Measurements from ENCODE around the gene KCTD17.

KCTD17 gene

GRCh38 chr22:37083914-37084313 lies 32.4 kb downstream of the KCTD17 start:
- no peak for DNase-seq

- DNase-seq = no peak
Observed at GRCh38 chr22:37084385-37084784, 32.8 kb downstream of the KCTD17 start.

GRCh38 chr22:37086184-37086583 lies 34.6 kb downstream of the KCTD17 start:
- DNase-seq = no peak

GRCh38 chr22:37088108-37088605 lies 36.6 kb downstream of the KCTD17 start:
- DNase-seq = no peak

DNA sequence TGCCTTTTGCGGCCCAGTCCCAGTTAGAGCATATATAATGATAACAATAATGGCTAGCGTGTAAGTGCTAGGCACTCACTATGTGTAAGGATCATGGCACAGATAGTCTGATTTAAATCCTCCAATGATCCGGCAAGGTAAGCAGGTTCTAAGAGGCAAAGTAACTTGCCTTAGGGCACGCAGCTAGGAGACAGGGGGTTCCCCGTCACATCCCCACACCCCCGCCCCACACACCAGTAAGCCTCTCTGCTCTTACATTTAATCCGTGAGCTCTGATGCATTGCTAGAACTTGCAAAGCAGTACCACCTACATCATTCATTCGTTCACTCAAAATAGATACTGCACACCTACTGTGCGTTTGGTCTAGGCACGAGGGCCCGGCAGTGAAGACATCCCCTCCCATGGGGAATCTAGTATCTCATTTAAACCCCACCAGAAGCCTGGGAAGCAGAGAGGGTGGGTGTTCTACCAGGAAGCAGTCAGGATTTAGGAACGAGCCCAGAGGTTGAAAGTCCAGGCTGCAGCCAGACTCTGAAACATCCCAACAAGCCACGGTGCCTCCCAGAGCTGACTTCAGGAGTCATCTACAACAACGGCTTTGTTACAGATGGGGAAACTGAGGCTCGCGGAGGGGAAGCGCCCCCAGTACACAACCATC lies 37.3 kb downstream of the KCTD17 start:
- DNase-seq = no peak

- no peak for DNase-seq
Observed at GRCh38 chr22:37089434-37089833, 37.9 kb downstream of the KCTD17 start.

DNA sequence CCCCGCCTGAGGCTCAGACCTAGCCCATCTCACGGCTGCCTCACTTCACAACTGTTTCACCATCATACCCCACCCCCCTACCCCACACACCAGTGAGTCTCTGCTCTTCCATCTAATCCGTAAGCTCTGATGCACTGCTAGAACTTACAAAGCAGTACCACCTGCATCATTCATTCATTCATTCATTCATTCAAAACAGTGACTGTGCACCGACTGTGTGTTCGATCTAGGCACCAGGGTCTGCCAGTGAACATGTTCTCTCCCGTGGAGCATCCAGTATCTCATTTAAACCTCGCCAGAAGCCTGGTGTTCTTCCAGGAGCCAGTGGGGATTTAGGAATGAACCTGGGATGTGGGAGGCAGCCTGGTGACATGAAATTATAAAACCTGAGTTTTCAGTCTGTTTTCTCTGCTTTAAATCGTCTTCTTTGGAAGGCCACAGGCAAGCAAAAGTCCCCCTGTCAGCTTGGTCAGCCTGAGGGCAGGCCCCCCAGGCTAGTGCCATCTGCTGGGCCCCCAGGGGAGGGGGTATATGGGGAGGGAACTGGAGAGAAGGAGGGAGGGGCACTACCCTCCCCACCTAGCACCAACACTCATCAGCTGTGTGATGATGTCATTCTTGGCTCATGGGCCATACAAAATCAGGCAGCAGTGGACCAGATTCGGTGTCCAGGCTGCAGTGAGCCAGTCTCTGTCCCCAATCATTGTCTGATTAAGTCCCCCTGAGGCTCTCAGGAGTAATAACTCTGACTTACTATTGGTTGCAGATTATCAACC lies 39.6 kb downstream of the KCTD17 start:
- no peak for DNase-seq

DNA sequence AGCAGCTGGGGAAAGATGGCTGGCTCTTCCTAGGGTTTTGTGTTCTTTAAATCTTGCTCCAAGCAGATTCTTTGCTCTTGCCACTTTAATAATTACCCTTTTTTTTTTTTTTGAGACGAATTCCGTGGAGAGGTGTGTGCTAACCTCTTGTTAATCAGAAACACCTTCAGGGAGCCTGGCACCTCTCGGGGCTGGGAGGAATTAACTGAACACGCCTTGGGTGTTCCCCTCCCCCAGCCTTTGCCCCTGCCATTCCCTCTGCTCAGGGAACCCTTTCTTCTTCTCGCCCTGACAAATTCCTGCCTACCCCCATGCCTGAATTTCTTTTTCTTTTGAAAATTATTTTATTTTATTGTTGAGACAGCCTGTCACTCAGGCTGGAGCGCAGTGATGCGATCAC lies 40.5 kb downstream of the KCTD17 start:
- DNase-seq = no peak

DNA sequence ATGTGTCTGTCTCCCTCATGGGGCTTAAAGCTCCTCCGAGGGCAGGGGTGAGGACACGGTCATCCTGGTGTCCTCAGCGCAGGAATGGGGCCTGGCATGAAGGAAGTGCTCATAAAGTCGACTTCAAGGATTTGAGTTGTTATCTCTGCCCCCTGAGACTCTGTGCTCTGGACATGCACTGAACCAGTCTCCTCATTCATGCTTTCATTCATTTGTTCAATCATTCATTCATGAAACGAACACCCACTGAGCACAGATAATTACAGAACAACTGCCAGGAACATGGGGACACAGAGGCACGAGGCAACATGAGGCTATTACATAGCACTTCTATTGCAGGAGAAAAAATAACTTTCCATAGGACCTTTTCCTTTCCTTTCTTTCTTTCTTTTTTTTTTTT lies 41.5 kb downstream of the KCTD17 start:
- no peak for DNase-seq

- DNase-seq = no peak
Observed at GRCh38 chr22:37094239-37094638, 42.7 kb downstream of the KCTD17 start.

DNA sequence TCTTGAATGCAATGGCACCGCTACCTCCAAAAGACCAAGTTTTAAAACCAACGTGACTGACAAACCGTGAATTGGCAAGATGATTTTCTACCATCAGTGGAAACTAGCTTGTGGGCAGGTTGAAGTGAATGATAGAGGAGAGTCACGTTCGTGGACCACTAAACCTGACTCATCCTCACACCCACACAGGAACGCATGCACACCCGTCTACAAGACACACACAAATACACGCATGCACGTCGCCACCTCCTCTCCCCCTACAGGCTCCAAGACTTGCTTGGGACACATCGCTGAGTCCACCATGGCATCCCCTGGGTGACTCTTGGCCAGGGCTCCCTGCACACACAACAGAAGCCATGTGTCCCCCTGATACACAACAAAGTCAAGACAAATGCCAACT lies 43.6 kb downstream of the KCTD17 start:
- DNase-seq = no peak

- DNase-seq = no peak
Observed at GRCh38 chr22:37097346-37097745, 45.8 kb downstream of the KCTD17 start.

- DNase-seq = no peak
Observed at GRCh38 chr22:37098976-37099591, 47.5 kb downstream of the KCTD17 start.

DNA sequence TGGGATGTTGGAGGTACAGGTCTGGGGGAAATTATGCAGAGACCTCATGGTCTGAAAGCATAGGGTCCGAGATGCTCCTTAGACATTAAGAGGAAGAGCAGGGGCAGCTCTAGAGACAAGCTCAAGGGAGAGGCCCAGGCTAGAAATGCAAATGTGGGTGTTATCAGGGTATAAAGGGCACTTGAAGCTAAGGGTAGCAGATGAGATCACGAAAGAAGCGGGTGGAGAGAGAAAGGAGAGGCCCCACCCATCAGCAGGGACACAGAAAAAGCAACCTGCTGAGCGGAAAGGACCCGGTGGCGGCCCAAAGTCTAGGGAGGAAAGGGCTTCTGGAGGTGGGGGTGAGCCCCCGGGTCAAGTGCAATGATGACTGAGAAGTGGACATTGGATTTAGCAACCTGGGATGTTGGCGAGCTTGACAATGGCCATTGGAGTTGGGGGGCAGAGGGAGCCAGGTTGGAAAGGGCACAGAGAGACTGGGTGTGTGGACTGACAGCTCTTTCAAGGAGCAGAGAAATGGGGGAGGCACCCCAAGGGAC lies 49.1 kb downstream of the KCTD17 start:
- DNase-seq = no peak

DNA sequence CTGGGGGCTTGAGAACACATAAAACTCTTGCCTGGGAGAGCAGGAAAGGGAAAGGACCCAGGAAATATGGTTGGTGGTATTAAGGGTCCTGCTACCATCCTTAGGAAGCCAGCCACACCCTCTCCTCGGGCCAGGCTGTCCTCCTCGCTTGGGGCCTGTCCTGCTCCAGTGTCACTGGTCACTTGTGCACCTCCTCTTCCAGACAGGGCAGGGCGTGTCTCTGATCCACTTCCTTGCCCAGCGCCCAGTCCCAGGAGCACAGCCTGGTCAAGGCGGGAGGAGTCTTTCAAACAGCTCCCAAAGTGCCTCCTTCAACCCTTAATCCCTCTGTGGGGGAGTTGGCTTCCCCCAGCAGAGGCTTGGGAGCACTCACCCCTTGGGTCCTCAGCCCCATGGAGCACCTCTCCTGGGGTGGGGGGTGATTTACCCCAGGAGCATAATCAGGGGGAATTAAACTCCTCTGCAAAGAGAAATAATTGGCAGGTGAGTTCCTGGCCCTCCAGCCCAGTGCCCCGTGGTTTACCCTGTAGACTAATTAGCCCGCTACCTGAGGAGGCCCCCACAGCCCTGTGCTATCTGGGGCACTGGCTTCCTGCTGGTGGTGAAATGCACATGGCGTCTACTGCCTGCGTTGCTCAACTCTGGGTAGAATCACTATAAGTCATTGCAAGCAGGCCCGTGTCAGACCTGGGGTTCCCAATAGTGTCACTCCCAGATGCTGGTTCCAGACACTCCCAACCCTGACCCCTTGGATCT lies 49.9 kb downstream of the KCTD17 start:
- DNase-seq = no peak

DNA sequence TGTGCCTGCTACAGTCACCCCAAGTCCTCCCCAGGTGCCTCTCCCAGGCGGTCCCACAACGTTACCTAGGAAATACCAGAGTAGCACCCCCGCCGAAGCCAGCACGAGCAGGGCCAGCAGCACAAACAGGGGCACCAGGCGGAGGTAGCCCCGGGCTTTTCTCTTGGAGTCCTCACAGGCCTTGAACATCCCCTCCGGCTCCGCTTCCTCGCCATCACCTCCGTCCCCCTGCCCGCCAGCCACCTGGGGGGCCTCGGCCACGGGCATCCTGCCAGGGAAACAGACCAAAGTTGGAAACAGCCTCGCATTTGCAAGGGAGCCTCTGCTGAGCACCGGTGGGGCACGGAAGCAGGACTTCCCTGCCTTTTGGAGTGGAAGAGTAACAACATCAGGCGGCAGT lies 51.6 kb downstream of the KCTD17 start:
- no peak for DNase-seq

DNA sequence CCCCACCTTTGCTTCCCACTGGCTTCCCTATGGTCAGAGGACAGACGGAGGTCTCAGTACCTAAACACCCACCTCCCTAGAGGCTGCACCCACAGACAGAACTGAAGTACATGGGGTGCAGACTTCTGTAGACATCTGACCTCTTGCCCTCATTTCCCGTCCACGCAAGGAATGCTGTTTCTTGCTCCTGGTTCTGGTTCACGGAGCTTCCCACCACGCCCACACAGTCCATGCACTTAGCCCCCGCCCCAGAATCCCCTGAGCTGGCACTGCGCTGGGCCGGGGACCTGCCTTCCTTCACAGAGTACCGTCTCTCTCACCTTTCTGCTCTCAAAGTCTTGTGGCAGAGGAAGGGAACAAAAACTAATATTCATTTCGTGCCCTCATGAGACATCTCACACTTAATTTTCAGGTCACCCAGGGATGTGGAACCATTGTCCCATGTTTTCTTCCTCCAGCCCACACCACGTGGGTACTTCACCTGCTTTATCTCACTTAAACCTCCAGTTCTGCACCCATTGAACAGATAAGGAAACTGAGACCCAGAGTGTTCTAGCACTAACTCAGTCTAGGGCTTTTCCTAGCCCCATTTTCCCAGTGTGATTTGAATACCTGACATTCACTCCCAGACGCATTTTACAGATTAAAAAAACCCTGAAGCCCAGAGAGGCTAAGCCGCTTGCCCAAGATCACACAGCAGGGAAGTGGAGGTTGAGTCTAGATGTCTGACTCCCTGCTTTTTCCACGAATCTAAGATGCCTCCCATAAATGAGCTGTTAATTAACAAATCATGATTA lies 52.3 kb downstream of the KCTD17 start:
- no peak for DNase-seq

GRCh38 chr22:37105154-37105553 lies 53.6 kb downstream of the KCTD17 start:
- no peak for DNase-seq

GRCh38 chr22:37105990-37106389 lies 54.4 kb downstream of the KCTD17 start:
- DNase-seq = no peak

GRCh38 chr22:37107816-37108621 lies 56.5 kb downstream of the KCTD17 start:
- DNase-seq = no peak

DNA sequence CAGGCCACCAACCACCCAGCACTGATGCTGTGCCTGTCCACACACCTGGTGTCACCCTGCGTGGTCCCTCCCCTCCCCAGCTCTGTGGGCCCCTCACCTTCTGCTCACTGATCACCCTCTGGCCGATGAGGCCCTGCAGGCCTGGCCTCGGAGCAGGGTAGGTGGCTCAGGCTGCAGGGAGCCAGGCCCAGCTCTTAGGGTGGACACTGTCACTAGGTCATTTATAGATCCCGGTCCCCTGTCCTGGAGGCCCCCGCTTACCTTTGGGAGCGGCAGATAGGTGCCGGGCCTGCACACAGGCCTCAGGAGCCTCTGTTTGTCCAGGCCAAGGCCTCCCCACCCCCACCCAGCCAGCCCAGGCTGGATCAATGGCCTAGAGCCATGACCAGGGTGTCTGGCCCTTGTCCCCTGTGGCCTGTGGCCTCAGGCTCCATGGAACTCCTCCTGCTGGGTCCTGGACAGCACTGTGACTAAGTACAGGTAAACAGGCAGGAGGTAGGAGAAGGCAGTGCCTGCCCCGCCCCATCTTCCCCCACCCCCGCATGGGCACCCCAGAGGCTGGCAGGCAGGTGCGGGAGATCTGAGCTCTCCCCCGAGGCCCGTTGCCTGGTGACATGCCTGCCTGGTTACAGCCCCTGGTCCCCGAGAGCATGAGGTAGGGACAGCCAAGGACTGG lies 57.8 kb downstream of the KCTD17 start, which contains the start of gene TMPRSS6:
TSS of gene TMPRSS6 (minus strand) at position 472 of the 676 bp plus-strand sequence. CDS start 6,296 bp downstream, outside the sequence.
- no peak for DNase-seq

All from GOT3 (cell line).